Ascending aorta (tissue), 2 donors: Measurements from ENCODE around the gene SYT8. TPM values are rescaled to one million over a fixed set of nuclear protein-coding genes. Genes with fewer than 3 reads are reported as not detected.

ENCODE experiments used
- DNase-seq, 2 donors: peaks; one replicate each; pipeline ENCODE4 v3.0.0-alpha.2; 2019; ENCODE audit warnings: low spot score in 2 of 2
- H3K27ac ChIP-seq, 2 donors: fragments of 200-600 bp; sonication (generic); one replicate each; pipeline ENCODE4 v1.5.1; 2016 to 2017; ENCODE audit warnings: mild to moderate bottlenecking in 1 of 2
- H3K27me3 ChIP-seq: fragments of 200-600 bp; sonication (generic); one replicate; pipeline ENCODE4 v1.5.1; 2017
- H3K36me3 ChIP-seq, 2 donors: fragments of 200-600 bp; sonication (generic); one replicate each; pipeline ENCODE4 v1.5.1; 2016
- H3K4me1 ChIP-seq, 2 donors: fragments of 200-600 bp; sonication (generic); one replicate each; pipeline ENCODE4 v1.5.1; 2016 to 2017; ENCODE audit warnings: mild to moderate bottlenecking in 1 of 2
- H3K4me3 ChIP-seq, 2 donors: fragments of 200-600 bp; sonication (generic); one replicate each; pipeline ENCODE4 v1.5.1; 2016 to 2017; ENCODE audit warnings: mild to moderate bottlenecking in 1 of 2
- H3K9me3 ChIP-seq, 2 donors: fragments of 200-600 bp; sonication (generic); one replicate each; pipeline ENCODE4 v1.5.1; 2016
- CTCF ChIP-seq, 3 experiments: fragments of 200-600 bp in 2 of 3; fragments of 450-650 bp in 1 of 3; sonication (generic) in 2 of 3; IDR thresholded peaks; one replicate each; pipeline ENCODE4 v1.5.1; 2016 to 2019; ENCODE audit warnings: antibody characterized with exemption in 3 of 3, mild to moderate bottlenecking in 1 of 3, moderate library complexity in 1 of 3
- intact Hi-C: fragments of 100-400 bp; cut with DNase I; formaldehyde crosslinking; loops from one replicate; pipeline ENCODE4 v1.15.1; 2023
- total RNA-seq: library from RNA; depleted of rRNA; stranded (reverse); fragments of >200 nt; gene quantifications from one replicate; pipeline ENCODE4 v1.1.0, GENCODE V29; 2016

SYT8 gene
- total RNA-seq, 1 donor from 2014 or later = not detected

DNA sequence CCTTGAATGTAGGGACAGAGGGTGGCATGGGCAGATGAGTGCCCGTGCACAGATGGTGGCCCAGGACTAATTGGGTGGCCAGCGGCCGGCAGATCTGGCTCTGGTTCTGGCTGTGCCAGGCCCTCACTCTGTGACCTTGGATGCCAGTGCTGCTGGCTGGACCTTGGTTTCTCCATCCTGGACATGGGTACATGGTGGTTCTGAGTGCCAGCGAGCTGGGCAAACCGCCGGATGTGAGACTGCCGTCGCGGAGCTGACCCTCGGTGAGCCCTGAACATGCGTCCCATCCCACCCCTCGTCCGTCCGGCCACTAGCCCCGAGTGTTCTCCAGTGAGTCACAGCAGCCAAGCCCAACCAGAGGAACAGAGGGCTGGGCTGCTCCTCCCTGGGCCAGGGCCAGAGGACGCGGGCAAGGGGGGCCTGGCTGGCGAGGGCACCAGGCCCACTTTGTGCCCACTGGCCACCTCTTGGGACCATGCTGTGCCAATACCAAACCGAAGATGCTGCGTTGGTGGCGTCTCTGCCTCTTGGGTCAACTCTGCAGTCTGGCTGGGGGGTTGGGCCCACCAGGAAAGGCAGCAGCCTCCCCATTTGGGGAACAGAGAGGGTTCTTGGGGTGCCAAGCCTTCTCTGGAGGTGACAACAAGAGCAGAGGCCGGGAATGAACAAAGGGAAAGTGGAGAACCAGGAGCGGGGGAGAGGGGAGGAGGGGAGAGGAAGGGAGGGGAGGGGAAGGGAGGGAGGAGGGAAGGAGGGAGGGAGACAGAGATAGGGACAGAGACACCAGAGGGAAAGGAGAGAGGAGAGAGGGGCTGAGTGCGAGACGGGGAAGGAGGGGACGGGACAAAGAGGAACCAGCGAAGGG lies 28.8 kb downstream of the SYT8 start:
- H3K4me3 ChIP-seq = peak overlapping the region; percentile 32 to 34
- peak; percentile 81 to 96 for DNase-seq
- intact Hi-C loops = loop anchor here (1.0 to 10.0 kb wide), 4 partner anchors 36 to 964 kb away; partner anchors contain the start of gene DUSP8
- peak overlapping the region; percentile 86 to 94 for H3K27ac ChIP-seq
- no peak for TF ChIP-seq CTCF (IDR thresholded peaks at IDR 0.05)
- H3K9me3 ChIP-seq = no peaks in the 10 kb centered on the region
- H3K27me3 ChIP-seq = no peaks in the 10 kb centered on the region
- H3K36me3 ChIP-seq = no peaks in the 10 kb centered on the region
- H3K4me1 ChIP-seq = peaks cover 15 to 46% of the 10 kb centered on the region in 2 donors

GRCh38 chr11:1864231-1864630 lies 29.4 kb downstream of the SYT8 start:
- DNase-seq = no peak
- peaks cover 17 to 53% of the 10 kb centered on the region in 2 donors for H3K4me1 ChIP-seq
- peak overlapping the region; percentile 32 to 34 for H3K4me3 ChIP-seq
- intact Hi-C loops = loop anchor here (1.0 to 10.0 kb wide), 4 partner anchors 37 to 963 kb away; partner anchors contain the start of gene DUSP8
- H3K27me3 ChIP-seq = no peaks in the 10 kb centered on the region
- H3K9me3 ChIP-seq = no peaks in the 10 kb centered on the region
- TF ChIP-seq CTCF (IDR thresholded peaks at IDR 0.05) = no peak
- no peaks in the 10 kb centered on the region for H3K36me3 ChIP-seq
- H3K27ac ChIP-seq = peak overlapping the region; percentile 86 to 94

GRCh38 chr11:1864831-1865665 lies 30.3 kb downstream of the SYT8 start:
- Histone ChIP-seq H3K27me3 (no peaks in the 10 kb centered on the region), H3K27ac (peak overlapping the region; percentile 86 to 94), H3K9me3 (no peaks in the 10 kb centered on the region), H3K36me3 (no peaks in the 10 kb centered on the region), H3K4me3 (peak overlapping the region; percentile 32 to 34), H3K4me1 (peaks cover 21 to 61% of the 10 kb centered on the region in 2 donors)
- intact Hi-C loops = loop anchor here (1.0 to 10.0 kb wide), 4 partner anchors 38 to 962 kb away; partner anchors contain the start of gene DUSP8
- no peak for DNase-seq
- no peak for TF ChIP-seq CTCF (IDR thresholded peaks at IDR 0.05)

DNA sequence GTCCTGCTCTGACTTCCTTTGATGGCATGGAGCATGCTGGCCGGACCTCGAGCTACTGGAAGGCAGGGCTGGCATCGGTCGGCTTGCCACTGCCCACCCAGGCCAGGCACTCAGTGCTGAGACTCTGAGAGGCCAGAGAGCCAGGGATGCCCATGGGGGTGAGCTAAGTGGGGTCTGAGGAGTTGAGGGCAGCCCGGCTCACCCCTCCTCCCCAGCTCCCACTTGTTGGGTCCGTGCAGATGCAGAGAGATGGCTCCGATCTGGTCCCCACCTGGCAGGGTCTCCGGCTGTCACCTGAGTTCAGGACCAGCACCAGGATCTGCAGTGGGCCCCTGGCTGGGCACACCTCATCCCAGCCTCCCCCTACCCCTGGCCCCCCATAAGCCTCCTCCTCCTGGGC lies 31.4 kb downstream of the SYT8 start:
- H3K27ac ChIP-seq = peak overlapping the region; percentile 31 to 40
- H3K9me3 ChIP-seq = no peaks in the 10 kb centered on the region
- H3K4me1 ChIP-seq = peaks cover 21 to 73% of the 10 kb centered on the region in 2 donors
- no peaks in the 10 kb centered on the region for H3K27me3 ChIP-seq
- no peaks in the 10 kb centered on the region for H3K36me3 ChIP-seq
- DNase-seq = no peak
- H3K4me3 ChIP-seq = no peak overlapping the region
- intact Hi-C loops = loop anchor here (10.0 kb wide), 1 partner anchor 291 kb away; the partner anchor contains the start of gene DUSP8
- no peak for TF ChIP-seq CTCF (IDR thresholded peaks at IDR 0.05)

GRCh38 chr11:1866776-1867175 lies 32.0 kb downstream of the SYT8 start:
- intact Hi-C loops = loop anchor here (10.0 kb wide), 1 partner anchor 292 kb away; the partner anchor contains the start of gene DUSP8
- H3K27ac ChIP-seq = peak overlapping the region; percentile 31 to 40
- H3K4me1 ChIP-seq = peaks cover 21 to 76% of the 10 kb centered on the region in 2 donors

More at GRCh38 chr11:1866776-1867175, 32.0 kb downstream of the SYT8 start:
- Histone ChIP-seq H3K4me3 (peak overlapping the region in 1 of 2 donors; percentile 2), H3K36me3 (no peaks in the 10 kb centered on the region), H3K27me3 (no peaks in the 10 kb centered on the region), H3K9me3 (no peaks in the 10 kb centered on the region)
- TF ChIP-seq CTCF (IDR thresholded peaks at IDR 0.05) = no peak
- DNase-seq = no peak
